Endothelial cell of umbilical vein (primary cell): ENCODE data around the gene CHID1. TPM values are rescaled to one million over a fixed set of nuclear protein-coding genes. Genes with fewer than 3 reads are reported as not detected.

ENCODE experiments used
- BruUV-seq: library from RNA; stranded (reverse); fragments of 400-500 nt; replicated peaks from 2 replicates; lab custom pipeline; 2021; lab: Mats Ljungman, UMichigan
- CTCF ChIA-PET: fragments of 300-600, 350-600 bp; sonication (Branson Sonifier 250); formaldehyde crosslinking; loops from one replicate; lab custom pipeline; 2021; ENCODE audit warnings: antibody characterized with exemption, inconsistent platforms; lab: Charles Lee
- POLR2A ChIA-PET: fragments of 300-600, 350-600 bp; sonication (Branson Sonifier 250); formaldehyde crosslinking; loops from one replicate; lab custom pipeline; 2021; ENCODE audit warnings: antibody characterized with exemption, inconsistent platforms; lab: Charles Lee
- DNase-seq: peaks from one replicate; pipeline ENCODE4 v3.0.0-alpha.2; 2011; ENCODE audit warnings: low read depth, low spot score
- FAIRE-seq: peaks from 2 replicates; lab custom pipeline; 2011; peaks lifted over from hg19 to GRCh38; lab: Jason Lieb, UNC
- H2AFZ ChIP-seq: 2 replicates; pipeline ENCODE4 v1.6.0; 2012; ENCODE audit warnings: low read depth, low read length, control low read depth, inconsistent platforms
- H3K27ac ChIP-seq: 2 replicates; pipeline ENCODE4 v1.5.1; 2011; ENCODE audit warnings: low read depth, mild to moderate bottlenecking, control low read depth, low read length, moderate library complexity; ENCODE audit not compliant: insufficient read depth
- H3K27me3 ChIP-seq, 2 experiments: 2 replicates each; pipeline versions ENCODE4 v1.6.0 to v1.6.1; 2011; ENCODE audit warnings: low read length in 2 of 2, mixed read lengths in 1 of 2; ENCODE audit not compliant: control insufficient read depth in 2 of 2, insufficient read depth in 2 of 2
- H3K36me3 ChIP-seq, 2 experiments: 2 replicates in 1 of 2; 3 replicates in 1 of 2; pipeline ENCODE4 v1.5.1; 2011; ENCODE audit warnings: low read length in 2 of 2, mild to moderate bottlenecking in 1 of 2, moderate library complexity in 1 of 2; ENCODE audit not compliant: control insufficient read depth in 2 of 2, insufficient read depth in 2 of 2; ENCODE audit errors: extremely low read depth in 1 of 2
- H3K4me1 ChIP-seq: 3 replicates; pipeline ENCODE4 v1.5.1; 2011; ENCODE audit warnings: mild to moderate bottlenecking, low read length; ENCODE audit not compliant: control insufficient read depth, insufficient read depth; ENCODE audit errors: extremely low read depth
- H3K4me2 ChIP-seq: 2 replicates; pipeline ENCODE4 v1.6.1; 2011; ENCODE audit warnings: low read length, control low read depth, mixed read lengths; ENCODE audit not compliant: insufficient read depth
- H3K4me3 ChIP-seq, 3 experiments: fragments of 200-600 bp in 1 of 3; sonication (generic), shearing (Covaris generic) in 1 of 3; replicated peaks in 1 of 3; 2 replicates each; pipeline ENCODE4 v1.5.1; 2011 to 2016; ENCODE audit warnings: control low read depth in 3 of 3, low read length in 3 of 3, mild to moderate bottlenecking in 2 of 3, inconsistent platforms in 1 of 3, low read depth in 1 of 3, moderate library complexity in 1 of 3; ENCODE audit not compliant: insufficient read depth in 1 of 3
- H3K79me2 ChIP-seq: 2 replicates; pipeline ENCODE4 v1.6.0; 2012; ENCODE audit warnings: low read length, inconsistent platforms; ENCODE audit not compliant: control insufficient read depth, insufficient read depth
- H3K9ac ChIP-seq: replicated peaks from 2 replicates; pipeline ENCODE3; 2011; ENCODE audit warnings: low read length, control low read depth; ENCODE audit not compliant: insufficient read depth; ENCODE audit errors: extremely low read depth
- H3K9me1 ChIP-seq: replicated peaks from 3 replicates; pipeline ENCODE4 v1.6.0; 2011; ENCODE audit warnings: mild to moderate bottlenecking, low read length; ENCODE audit not compliant: control insufficient read depth, insufficient read depth; ENCODE audit errors: extremely low read depth
- H3K9me3 ChIP-seq: replicated peaks from 2 replicates; pipeline ENCODE4 v1.5.1; 2012; ENCODE audit warnings: low read length, inconsistent platforms; ENCODE audit not compliant: control insufficient read depth, insufficient read depth
- H4K20me1 ChIP-seq: replicated peaks from 2 replicates; pipeline ENCODE3; 2011; ENCODE audit warnings: mild to moderate bottlenecking, low read length; ENCODE audit not compliant: control insufficient read depth, insufficient read depth; ENCODE audit errors: extremely low read depth
- CTCF ChIP-seq, 2 donors: IDR thresholded peaks; 1 replicate in 1 of 2; 2 replicates in 1 of 2; pipeline ENCODE4 v1.5.1; 2011; ENCODE audit warnings: low read length in 2 of 2, mild to moderate bottlenecking in 2 of 2, moderate library complexity in 2 of 2, control low read depth in 1 of 2, inconsistent platforms in 1 of 2, low read depth in 1 of 2; ENCODE audit not compliant: insufficient read depth in 1 of 2; ENCODE audit errors: extremely low read depth in 1 of 2
- EZH2 ChIP-seq: IDR thresholded peaks from 2 replicates; pipeline ENCODE4 v1.6.1; 2012; ENCODE audit warnings: borderline replicate concordance, low read depth, mild to moderate bottlenecking, moderate library complexity, low read length, inconsistent platforms; ENCODE audit not compliant: severe bottlenecking
- FOS ChIP-seq: IDR thresholded peaks from 2 replicates; pipeline ENCODE4 v1.6.1; 2011; ENCODE audit warnings: mild to moderate bottlenecking, low read length, moderate library complexity, borderline replicate concordance; ENCODE audit not compliant: insufficient read depth
- GATA2 ChIP-seq: IDR thresholded peaks from 2 replicates; pipeline ENCODE4 v1.7.0; 2011; ENCODE audit warnings: low read depth, mild to moderate bottlenecking, moderate library complexity, mixed read lengths, low read length; ENCODE audit not compliant: insufficient read length, insufficient read depth
- JUN ChIP-seq: IDR thresholded peaks from 2 replicates; pipeline ENCODE4 v1.6.1; 2011; ENCODE audit warnings: borderline replicate concordance, low read depth; ENCODE audit not compliant: insufficient read length, insufficient read depth
- MAX ChIP-seq: IDR thresholded peaks from 2 replicates; pipeline ENCODE4 v1.6.1; 2011; ENCODE audit not compliant: insufficient read depth, insufficient read length
- MYC ChIP-seq: IDR thresholded peaks from one replicate; pipeline ENCODE4 v1.6.1; 2011; ENCODE audit warnings: mild to moderate bottlenecking, low read depth, low read length
- POLR2A ChIP-seq: IDR thresholded peaks from 2 replicates; pipeline ENCODE4 v1.6.1; 2012; ENCODE audit warnings: low read depth, mild to moderate bottlenecking, control low read depth, low read length
- POLR2AphosphoS5 ChIP-seq: IDR thresholded peaks from 2 replicates; pipeline ENCODE4 v1.6.1; 2012; ENCODE audit warnings: low read depth, mild to moderate bottlenecking, control low read depth, low read length, moderate library complexity; ENCODE audit not compliant: insufficient read depth
- dilution Hi-C: fragments of 300-500 bp; cut with MboI; formaldehyde crosslinking; loops from one replicate; pipeline ENCODE4 v1.15.0; 2019; ENCODE audit warnings: low sequenced_read_pairs; ENCODE audit not compliant: extremely low pct_ligation_motif_present
- intact Hi-C: fragments of 100-400 bp; cut with micrococcal nuclease; formaldehyde crosslinking; loops from one replicate; pipeline ENCODE4 v1.10.0; 2022
- polyA plus RNA-seq, 4 experiments: library from polyadenylated mRNA; depleted of rRNA in 3 of 4; stranded (reverse) in 3 of 4; unstranded in 1 of 4; fragments of >200 nt; gene quantifications; 2 replicates each; pipeline versions ENCODE4 v1.2.1 to v1.2.3, GENCODE V29; 2011 to 2012; ENCODE audit warnings: missing spikeins in 1 of 4
- total RNA-seq: library from RNA; stranded (reverse); gene quantifications from 2 replicates; pipeline ENCODE4 v1.2.3, GENCODE V29; 2021

The CHID1 gene
- total and polyA plus RNA-seq, 2 donors (not counting 3 experiments of a cell fraction or from before 2014, with no cell fraction given): 89.8 to 107 TPM

- intact Hi-C loops (no loop called here), dilution Hi-C loops (no loop called here)
- H3K4me2 ChIP-seq: no peak overlapping the region
- H3K4me3 ChIP-seq: no peak overlapping the region
- H2AFZ ChIP-seq: no peak overlapping the region
- H3K9ac ChIP-seq: no peak overlapping the region
- no peaks in the 10 kb centered on the region for H3K9me1 ChIP-seq
- H3K9me3 ChIP-seq: no peaks in the 10 kb centered on the region
- H3K4me1 ChIP-seq: no peaks in the 10 kb centered on the region
- ChIA-PET CTCF (no interaction called here), POLR2A (no interaction called here)
- FAIRE-seq (no peak), DNase-seq (no peak)
- no peaks in the 10 kb centered on the region for H3K27me3 ChIP-seq
- no TSS peak for BruUV-seq
- TF ChIP-seq JUN: no peak
- no peak for TF ChIP-seq CTCF (IDR thresholded peaks at IDR 0.05; ENCODE audit: extremely low read depth in 1 of 2, insufficient read depth in 1 of 2, low read depth in 1 of 2, low read length in 2 of 2)
- TF ChIP-seq GATA2: no peak
- no peak for TF ChIP-seq EZH2
- no peak for TF ChIP-seq FOS
- TF ChIP-seq MAX: no peak
- no peak for TF ChIP-seq POLR2AphosphoS5
- no peak for TF ChIP-seq MYC
- TF ChIP-seq POLR2A: no peak
- H4K20me1 ChIP-seq: no peaks in the 10 kb centered on the region
- no peaks in the 10 kb centered on the region for H3K79me2 ChIP-seq
- H3K36me3 ChIP-seq: peaks cover 0 to 11% of the 10 kb centered on the region in 2 experiments
- H3K27ac ChIP-seq: no peak overlapping the region
Observed at GRCh38 chr11:863910-864827, 46.4 kb downstream of the CHID1 start.
